RWPE1 (cell line): ENCODE data around the gene KLF4.
"Not testable (repeated sequence)": the region's sequence is repeated elsewhere in the genome, so short reads cannot be mapped to it uniquely, and the experiment has no call there.

Experiments used
- CTCF ChIA-PET: fragments of 350-600 bp; sonication (Branson Sonifier 250); formaldehyde crosslinking; extraction: SDS; loops from one replicate; lab custom pipeline; 2021; lab: Yijun Ruan, JAX
- POLR2A ChIA-PET: fragments of 400-600 bp; formaldehyde crosslinking; extraction: SDS; loops from one replicate; lab custom pipeline; 2020; ENCODE audit warnings: antibody characterized with exemption; ENCODE audit not compliant: low non-redundant PET; lab: Yijun Ruan, JAX
- DNase-seq: peaks from one replicate; pipeline ENCODE4 v3.0.0; 2012; ENCODE audit warnings: low spot score
- H3K27ac ChIP-seq: fragments of 450-650 bp; 2 replicates; pipeline ENCODE4 v1.5.1; 2017
- CTCF ChIP-seq: fragments of 450-650 bp; conservative IDR thresholded peaks from 2 replicates; pipeline ENCODE4 v1.5.1; 2017; ENCODE audit warnings: low read depth, mild to moderate bottlenecking

The KLF4 gene

GRCh38 chr9:107496976-107497375 lies 7.4 kb upstream of the KLF4 start:
- POLR2A ChIA-PET = no interaction called here
- no peak for DNase-seq
- CTCF ChIA-PET = interaction anchor here (0.6 to 0.7 kb wide), 2 partner anchors 43 to 1422 kb away, joined by 3 to 5 read pairs; no protein-coding TSS in a partner anchor
- no peak overlapping the region for H3K27ac ChIP-seq
- no peak for TF ChIP-seq CTCF

- POLR2A ChIA-PET = no interaction called here
Measured at GRCh38 chr9:107492381-107492970, 2.9 kb upstream of the KLF4 start.

GRCh38 chr9:107491081-107492053 lies 1.8 kb upstream of the KLF4 start:
- ChIA-PET CTCF (interaction anchor here (0.6 kb wide), 2 partner anchors 750 to 1638 kb away, joined by 3 to 4 read pairs; no protein-coding TSS in a partner anchor), POLR2A (interaction anchor here (0.6 kb wide), 2 partner anchors 17 to 220 kb away, joined by 4 to 5 read pairs; no protein-coding TSS in a partner anchor)
- TF ChIP-seq CTCF = no peak
- H3K27ac ChIP-seq = 0 out of 2 replicates have a peak overlapping the region, but pooled peaks have one; percentile 91
- DNase-seq = no peak

More at GRCh38 chr9:107492381-107492970, 2.9 kb upstream of the KLF4 start:
- TF ChIP-seq CTCF = no peak
- CTCF ChIA-PET = interaction anchor here (0.6 kb wide), 2 partner anchors 749 to 1637 kb away, joined by 3 to 4 read pairs; no protein-coding TSS in a partner anchor
- no peak for DNase-seq
- no peak overlapping the region for H3K27ac ChIP-seq

GRCh38 chr9:107490606-107490970 lies 1.0 kb upstream of the KLF4 start:
- peak overlapping the region; percentile 91 for H3K27ac ChIP-seq
- DNase-seq, CTCF ChIA-PET: not testable (repeated sequence)
- POLR2A ChIA-PET = interaction anchor here (0.6 kb wide), 1 partner anchor 221 kb away, joined by 5 read pairs; no protein-coding TSS in a partner anchor

- peak overlapping the region; percentile 91 for H3K27ac ChIP-seq
- no peak for TF ChIP-seq CTCF
- POLR2A ChIA-PET = interaction anchor here (0.5 to 0.7 kb wide), 2 partner anchors 193 to 297 kb away, joined by 3 read pairs; no protein-coding TSS in a partner anchor
- peak; percentile 45 for DNase-seq
- CTCF ChIA-PET = interaction anchor here (0.5 to 0.8 kb wide), 4 partner anchors 63 to 163 kb away, joined by 3 to 5 read pairs (median 4); no protein-coding TSS in a partner anchor
Measured at GRCh38 chr9:107489144-107489673, 360 bp downstream of the KLF4 start.

GRCh38 chr9:107488375-107489143 lies 1.0 kb downstream of the KLF4 start:
- peak overlapping the region; percentile 91 for H3K27ac ChIP-seq
- peak; percentile 69 for DNase-seq
- no peak for TF ChIP-seq CTCF
- POLR2A ChIA-PET = interaction anchor here (0.5 to 1.1 kb wide), 2 partner anchors 69 to 192 kb away, joined by 3 read pairs; no protein-coding TSS in a partner anchor
- CTCF ChIA-PET = interaction anchor here (0.5 to 2.1 kb wide), 7 partner anchors 23 to 1074 kb away, joined by 3 to 11 read pairs (median 3); no protein-coding TSS in a partner anchor
